ENCODE results near the gene MARCHF4.
"Not testable (repeated sequence)": the region's sequence is repeated elsewhere in the genome, so short reads cannot be mapped to it uniquely, and the experiment has no call there.

The MARCHF4 gene

DNA sequence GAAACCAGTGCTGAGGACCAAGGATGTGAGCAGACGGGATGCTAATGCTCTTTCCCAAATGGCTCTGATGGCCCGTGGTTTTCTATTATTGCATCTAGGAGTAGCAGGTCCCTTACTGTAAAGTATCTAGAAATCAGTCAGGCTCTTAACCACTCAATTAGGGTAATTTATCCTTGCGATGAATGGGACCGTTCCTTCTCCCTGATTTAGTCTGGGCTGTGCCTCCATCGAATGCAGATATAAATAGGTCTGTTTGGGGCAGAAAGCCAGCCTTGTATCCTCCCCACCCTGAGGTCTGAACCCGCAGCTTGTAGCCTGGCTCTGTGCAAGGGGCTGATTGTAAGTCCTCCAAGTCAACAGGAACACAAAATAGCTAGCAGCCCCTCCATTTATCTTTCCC, 30.5 kb upstream of the MARCHF4 start:
- H3K4me3 Mint-ChIP-seq: no peak overlapping the region

DNA sequence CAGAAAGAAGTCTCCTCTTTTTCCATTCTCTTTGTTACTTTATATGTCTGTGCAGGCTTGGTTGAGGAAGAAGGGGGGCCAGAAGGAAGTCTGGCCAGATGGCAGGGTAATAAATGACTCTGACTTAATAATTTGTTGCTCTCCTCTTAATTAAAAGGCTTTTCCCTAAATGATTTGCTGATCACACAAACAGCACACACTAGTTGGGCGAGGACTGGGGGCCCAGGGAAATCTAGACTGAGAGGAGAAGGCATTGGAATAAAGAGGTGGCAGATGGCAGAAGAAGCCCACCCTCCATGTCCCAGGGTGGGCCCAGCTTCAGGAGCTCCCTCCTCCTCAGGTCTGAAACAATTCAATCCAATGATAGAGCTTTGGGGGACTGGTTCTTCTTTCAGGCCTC, 27.3 kb upstream of the MARCHF4 start:
- Mint-ChIP-seq H3K4me1 (no peaks in the 10 kb centered on the region), H3K4me3 (no peak overlapping the region), H3K9me3 (no peaks in the 10 kb centered on the region), H3K36me3 (no peaks in the 10 kb centered on the region), H3K27me3 (peaks cover 17% of the 10 kb centered on the region), H3K27ac (no peak overlapping the region)
- ATAC-seq: no peak

More for the DNA sequence above, 30.5 kb upstream of the MARCHF4 start:
- no peaks in the 10 kb centered on the region for H3K4me1 Mint-ChIP-seq
- H3K9me3 Mint-ChIP-seq: no peaks in the 10 kb centered on the region
- H3K27me3 Mint-ChIP-seq: no peaks in the 10 kb centered on the region
- no peak for ATAC-seq
- no peaks in the 10 kb centered on the region for H3K36me3 Mint-ChIP-seq
- H3K27ac Mint-ChIP-seq: no peak overlapping the region

DNA sequence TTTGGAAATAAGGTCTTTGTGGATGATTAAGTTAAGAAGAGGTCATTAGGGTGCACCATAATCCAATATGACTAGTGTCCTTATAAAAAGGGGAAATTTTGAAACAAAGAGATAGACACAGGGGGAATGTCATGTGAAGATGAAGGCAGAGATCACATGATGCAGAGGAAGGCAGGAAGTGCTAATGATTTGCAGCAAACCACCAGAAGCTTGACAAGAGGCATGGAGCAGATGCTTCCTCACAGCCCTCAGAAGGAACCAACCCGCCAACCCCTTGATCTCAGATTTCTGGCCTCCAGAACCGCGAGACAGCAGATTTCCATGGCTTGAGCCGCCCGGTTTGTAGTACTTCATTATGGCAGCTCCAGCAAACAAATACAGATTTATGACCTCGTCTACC, 22.6 kb upstream of the MARCHF4 start:
- Mint-ChIP-seq H3K4me1 (no peaks in the 10 kb centered on the region), H3K9me3 (no peaks in the 10 kb centered on the region), H3K4me3 (no peak overlapping the region), H3K27me3 (peaks cover 33% of the 10 kb centered on the region), H3K36me3 (no peaks in the 10 kb centered on the region), H3K27ac (no peak overlapping the region)
- no peak for ATAC-seq

DNA sequence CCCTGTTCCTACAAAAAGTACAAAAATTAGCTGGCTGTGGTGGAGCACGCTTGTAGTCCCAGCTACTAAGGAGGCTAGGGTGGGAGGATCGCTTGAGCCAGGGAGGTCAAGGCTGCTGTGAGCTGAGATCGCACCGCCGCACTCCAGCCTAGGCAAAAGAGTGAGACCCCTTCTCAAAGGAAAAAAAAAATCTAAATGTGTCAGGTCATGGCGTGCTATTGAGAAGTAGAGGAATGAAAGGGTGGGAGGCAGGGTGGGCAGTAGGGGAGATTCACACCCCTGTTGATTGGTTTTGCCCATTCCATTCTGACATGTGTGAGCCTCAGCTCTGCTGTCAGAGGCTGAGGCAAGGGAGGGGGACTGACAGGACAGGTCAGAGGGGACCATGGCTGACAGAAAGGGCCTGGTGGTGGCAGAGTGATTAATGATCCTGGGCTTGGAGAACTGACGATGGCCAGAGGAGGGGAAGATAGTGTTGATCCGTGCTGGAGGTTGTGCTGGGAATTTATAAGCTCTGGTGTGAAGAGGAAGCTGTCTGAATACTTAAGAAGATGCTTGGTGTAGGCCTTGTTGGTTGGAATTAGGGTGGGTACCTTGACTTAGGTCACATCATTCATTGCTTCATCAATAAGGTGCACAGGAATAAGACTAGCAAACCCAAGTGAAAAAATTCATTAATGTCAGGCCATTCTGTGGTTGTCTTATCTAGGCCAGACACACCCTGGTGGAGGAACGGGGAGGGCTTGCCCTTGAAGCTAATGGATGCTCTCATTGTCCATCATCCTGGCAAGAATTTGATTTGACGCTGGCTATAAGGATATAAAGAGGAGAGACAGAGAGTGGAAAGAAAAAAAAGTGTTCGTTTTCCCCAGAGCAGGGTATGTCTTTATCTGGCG, 20.9 kb upstream of the MARCHF4 start:
- H3K27ac Mint-ChIP-seq: no peak overlapping the region
- H3K27me3 Mint-ChIP-seq: peaks cover 33% of the 10 kb centered on the region
- peaks cover 7% of the 10 kb centered on the region for H3K4me1 Mint-ChIP-seq
- H3K36me3 Mint-ChIP-seq: no peaks in the 10 kb centered on the region
- ATAC-seq: no peak
- H3K9me3 Mint-ChIP-seq: no peaks in the 10 kb centered on the region
- no peak overlapping the region for H3K4me3 Mint-ChIP-seq

DNA sequence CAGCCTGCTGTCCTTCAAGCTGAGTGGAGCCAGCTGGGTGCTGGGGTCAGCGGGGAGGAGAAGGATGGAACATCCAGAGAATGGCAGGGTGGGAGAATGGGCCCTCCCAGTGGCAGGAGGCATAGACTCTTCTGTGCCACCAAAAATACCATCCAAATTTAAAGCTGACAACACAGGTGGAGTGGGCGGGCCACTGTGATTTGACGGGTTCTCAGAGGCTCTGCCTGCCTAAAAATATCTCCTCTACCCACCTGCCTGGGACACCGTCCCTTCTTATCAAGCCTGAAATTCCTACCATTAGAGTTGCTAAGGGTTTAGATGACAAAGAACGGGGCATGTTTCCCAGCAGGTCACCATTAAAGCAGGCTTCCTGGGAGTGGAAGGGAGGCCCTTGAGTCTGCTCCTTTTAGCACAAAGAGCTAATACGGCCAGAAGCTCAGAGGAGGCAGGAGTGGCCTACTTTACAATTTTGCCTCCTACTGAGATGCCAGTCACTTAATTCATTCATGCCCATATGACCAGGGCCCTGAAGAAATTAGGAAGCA, 19.8 kb upstream of the MARCHF4 start:
- ATAC-seq: no peak
- Mint-ChIP-seq H3K27me3 (peaks cover 33% of the 10 kb centered on the region), H3K36me3 (no peaks in the 10 kb centered on the region), H3K4me3 (no peak overlapping the region), H3K27ac (no peak overlapping the region), H3K4me1 (peaks cover 7% of the 10 kb centered on the region), H3K9me3 (no peaks in the 10 kb centered on the region)

DNA sequence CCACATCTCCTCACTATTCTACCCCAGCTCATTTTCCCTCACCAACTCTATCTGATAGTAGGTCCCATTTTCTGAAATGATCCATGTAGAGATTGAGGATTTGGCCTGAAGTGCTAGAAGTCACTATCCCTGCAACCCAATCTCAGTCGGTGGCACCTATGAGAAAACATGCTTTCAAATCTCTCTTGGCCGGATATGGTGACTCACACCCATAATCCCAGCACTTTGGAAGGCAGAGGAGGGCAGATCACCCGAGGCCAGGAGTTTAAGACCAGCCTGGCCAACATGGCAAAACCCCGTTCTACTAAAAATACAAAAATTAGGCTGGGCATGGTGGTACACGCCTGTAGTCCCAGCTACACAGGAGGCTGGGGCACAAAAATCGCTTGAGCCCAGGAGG, 19.1 kb upstream of the MARCHF4 start:
- Mint-ChIP-seq H3K27ac (no peak overlapping the region), H3K36me3 (no peaks in the 10 kb centered on the region), H3K4me3 (no peak overlapping the region), H3K4me1 (peaks cover 7% of the 10 kb centered on the region), H3K9me3 (no peaks in the 10 kb centered on the region), H3K27me3 (peaks cover 32% of the 10 kb centered on the region)
- no peak for ATAC-seq

DNA sequence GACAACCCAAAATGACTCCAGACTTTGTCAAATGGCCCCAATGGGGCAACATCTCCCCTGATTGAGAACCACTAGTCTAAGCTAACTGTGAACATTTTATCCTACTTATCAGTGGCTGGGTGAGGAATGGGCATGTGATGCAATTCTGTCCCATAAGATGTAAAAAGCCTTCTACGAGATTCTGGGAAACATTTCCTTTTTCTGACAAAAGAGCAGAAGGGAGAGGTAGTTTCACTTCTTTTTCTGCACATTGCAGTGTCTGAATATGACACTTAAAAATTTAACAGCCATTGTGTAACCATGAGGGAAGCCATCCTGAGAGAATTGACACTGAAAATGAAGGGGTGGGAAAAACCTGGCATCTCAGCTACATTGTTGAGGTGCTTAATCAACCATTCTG, 17.3 kb upstream of the MARCHF4 start:
- peaks cover 7% of the 10 kb centered on the region for H3K4me1 Mint-ChIP-seq
- H3K27me3 Mint-ChIP-seq: peaks cover 30% of the 10 kb centered on the region
- ATAC-seq: no peak
- H3K27ac Mint-ChIP-seq: no peak overlapping the region
- no peaks in the 10 kb centered on the region for H3K36me3 Mint-ChIP-seq
- no peaks in the 10 kb centered on the region for H3K9me3 Mint-ChIP-seq
- H3K4me3 Mint-ChIP-seq: no peak overlapping the region

DNA sequence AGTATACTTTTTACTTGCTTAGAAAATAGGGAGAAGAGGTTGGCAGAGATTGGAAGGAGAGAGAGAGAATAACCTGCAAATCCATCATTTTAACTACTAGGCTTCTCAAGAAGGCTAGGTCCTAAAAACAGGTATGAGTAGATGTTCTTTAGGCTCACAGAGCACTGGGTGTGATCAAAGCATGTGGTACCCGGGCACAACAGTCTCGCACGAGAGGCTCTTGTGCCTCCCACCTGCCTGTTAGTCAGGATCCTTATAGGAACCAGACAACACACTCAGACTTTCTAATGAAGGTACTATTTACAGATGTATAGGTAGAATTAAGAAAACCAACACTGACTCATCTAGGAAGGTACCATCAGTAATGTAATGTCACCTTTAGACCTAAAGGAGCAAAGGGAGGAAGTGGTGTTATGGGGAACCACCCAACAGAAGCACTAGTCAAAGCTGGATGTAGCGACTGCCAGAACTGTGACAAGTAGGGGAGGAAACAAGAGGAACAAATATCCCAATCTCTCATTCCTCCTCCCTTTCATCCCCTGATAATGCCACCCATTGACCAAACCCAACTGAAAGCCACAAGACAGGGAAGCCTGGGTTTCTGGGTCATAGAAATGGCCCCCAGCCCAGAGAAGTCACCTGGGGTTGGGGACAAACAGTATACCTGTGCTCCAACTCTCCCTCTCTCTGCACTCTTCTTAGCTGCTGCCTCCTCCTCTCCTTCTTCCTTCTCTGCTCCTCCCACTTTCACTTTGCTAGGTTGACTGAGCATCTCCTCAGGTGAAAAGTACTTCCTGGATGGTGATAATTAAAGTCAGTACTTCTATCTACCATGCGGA, 16.0 kb upstream of the MARCHF4 start:
- Mint-ChIP-seq H3K4me3 (no peak overlapping the region), H3K27ac (no peak overlapping the region), H3K36me3 (no peaks in the 10 kb centered on the region), H3K9me3 (no peaks in the 10 kb centered on the region), H3K27me3 (peaks cover 23% of the 10 kb centered on the region), H3K4me1 (peaks cover 7% of the 10 kb centered on the region)
- peak; percentile 76 for ATAC-seq

DNA sequence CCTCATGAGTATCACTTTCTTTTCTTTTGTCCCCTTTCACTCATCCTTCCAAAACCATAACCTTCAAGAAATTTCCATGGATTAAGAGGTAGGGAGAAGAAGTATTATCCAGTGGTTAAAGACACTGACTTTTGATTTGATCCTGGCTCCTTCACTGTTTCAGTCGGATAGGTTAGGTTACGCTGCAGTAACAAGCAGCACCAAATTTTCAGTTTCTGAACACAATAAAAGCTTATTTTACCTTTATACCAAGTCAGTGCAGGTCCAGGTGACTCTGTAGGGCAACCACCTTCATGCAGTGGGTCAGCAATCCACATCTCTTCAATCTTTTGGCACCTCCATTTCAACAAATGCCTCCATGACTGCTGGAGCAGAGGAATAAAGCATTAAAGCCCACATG, 15.0 kb upstream of the MARCHF4 start:
- peaks cover 15% of the 10 kb centered on the region for H3K27me3 Mint-ChIP-seq
- no peak overlapping the region for H3K4me3 Mint-ChIP-seq
- peaks cover 7% of the 10 kb centered on the region for H3K4me1 Mint-ChIP-seq
- no peak overlapping the region for H3K27ac Mint-ChIP-seq
- no peaks in the 10 kb centered on the region for H3K9me3 Mint-ChIP-seq
- no peaks in the 10 kb centered on the region for H3K36me3 Mint-ChIP-seq
- no peak for ATAC-seq

DNA sequence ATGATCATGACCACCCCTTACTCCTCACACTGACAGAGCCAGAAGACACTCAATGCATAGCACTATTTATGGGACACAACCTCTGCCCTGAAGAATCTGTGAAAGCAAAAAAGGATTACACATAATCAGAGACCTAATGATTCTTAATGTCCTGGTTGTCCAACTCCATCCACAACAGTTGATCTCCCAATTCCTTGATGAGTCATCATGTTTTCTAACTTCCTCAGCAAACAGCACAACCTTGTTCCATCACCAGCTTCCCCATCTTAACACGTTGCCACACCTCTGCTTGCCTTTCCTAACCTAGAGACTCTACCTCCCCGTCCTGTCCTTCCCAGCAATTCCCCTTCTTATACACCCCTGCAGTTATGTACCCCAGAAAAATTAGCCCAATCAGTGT, 13.2 kb upstream of the MARCHF4 start:
- H3K9me3 Mint-ChIP-seq: no peaks in the 10 kb centered on the region
- no peak overlapping the region for H3K4me3 Mint-ChIP-seq
- H3K27ac Mint-ChIP-seq: no peak overlapping the region
- peaks cover 7% of the 10 kb centered on the region for H3K4me1 Mint-ChIP-seq
- H3K27me3 Mint-ChIP-seq: peaks cover 15% of the 10 kb centered on the region
- no peak for ATAC-seq
- H3K36me3 Mint-ChIP-seq: no peaks in the 10 kb centered on the region

DNA sequence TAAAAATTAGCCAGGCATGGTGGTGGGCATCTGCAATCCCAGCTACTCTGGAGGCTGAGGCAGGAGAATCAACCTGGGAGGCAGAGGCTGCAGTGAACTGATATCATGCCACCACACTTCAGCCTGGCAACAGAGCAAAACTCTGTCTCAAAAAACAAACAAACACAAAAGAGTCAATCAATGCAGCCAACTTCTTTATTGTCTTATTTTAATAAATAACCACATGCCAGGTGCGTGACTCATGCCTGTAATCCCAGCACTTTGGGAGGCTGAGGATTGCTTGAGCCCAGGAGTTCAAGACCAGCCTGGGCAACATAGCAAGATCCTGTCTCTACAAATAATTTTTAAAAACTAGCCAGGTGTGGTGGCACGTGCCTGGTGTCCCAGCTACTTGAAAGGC, 12.1 kb upstream of the MARCHF4 start:
- not testable (repeated sequence) for ATAC-seq, H3K36me3 Mint-ChIP-seq, H3K9me3 Mint-ChIP-seq, H3K4me3 Mint-ChIP-seq, H3K4me1 Mint-ChIP-seq, H3K27ac Mint-ChIP-seq
- peaks cover 19% of the 10 kb centered on the region for H3K27me3 Mint-ChIP-seq

DNA sequence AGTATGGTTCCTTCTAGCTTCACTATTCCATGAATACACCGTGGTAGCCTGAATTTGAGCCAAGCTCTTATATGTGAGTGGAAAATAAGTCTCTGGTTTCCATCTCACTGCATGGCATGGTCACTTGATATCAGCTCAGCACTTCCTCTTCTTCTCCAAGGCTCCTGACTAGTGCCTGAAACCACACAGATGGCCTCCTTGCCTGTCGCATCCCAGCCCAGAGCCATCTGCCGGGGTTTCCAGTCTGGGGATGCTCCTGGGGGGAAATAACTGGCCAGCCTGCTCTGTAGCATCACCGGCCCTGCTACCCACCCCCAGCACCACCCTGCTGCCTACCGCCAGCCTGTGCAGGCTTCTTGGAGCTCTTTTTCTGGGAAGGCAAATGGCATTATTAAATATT, 7.7 kb upstream of the MARCHF4 start:
- H3K4me3 Mint-ChIP-seq: no peak overlapping the region
- H3K36me3 Mint-ChIP-seq: no peaks in the 10 kb centered on the region
- no peak for ATAC-seq
- no peaks in the 10 kb centered on the region for H3K4me1 Mint-ChIP-seq
- peaks cover 29% of the 10 kb centered on the region for H3K27me3 Mint-ChIP-seq
- H3K9me3 Mint-ChIP-seq: no peaks in the 10 kb centered on the region
- no peak overlapping the region for H3K27ac Mint-ChIP-seq

DNA sequence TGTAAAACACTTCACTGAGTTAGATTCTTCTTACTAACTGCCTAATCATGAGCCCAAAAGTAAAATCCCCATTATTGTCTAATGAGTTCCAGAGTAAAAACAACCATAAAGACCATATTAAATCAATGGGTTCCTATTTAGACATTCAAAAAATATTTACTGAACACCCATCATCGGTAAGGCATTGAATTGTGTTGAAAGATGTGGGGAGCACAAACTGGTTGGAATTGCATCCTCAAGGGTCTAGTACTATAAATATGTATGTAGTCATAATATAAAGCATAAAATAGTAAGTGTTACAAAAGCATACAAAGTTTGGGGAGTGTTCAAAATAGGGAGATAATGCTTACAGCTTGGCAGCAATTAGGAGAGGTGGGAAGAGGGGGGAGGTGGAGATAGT, 3.0 kb upstream of the MARCHF4 start:
- no peak for ATAC-seq
- H3K27ac Mint-ChIP-seq: no peak overlapping the region
- peaks cover 14% of the 10 kb centered on the region for H3K4me1 Mint-ChIP-seq
- no peaks in the 10 kb centered on the region for H3K36me3 Mint-ChIP-seq
- peaks cover 5% of the 10 kb centered on the region for H3K9me3 Mint-ChIP-seq
- H3K4me3 Mint-ChIP-seq: no peak overlapping the region
- peaks cover 71% of the 10 kb centered on the region for H3K27me3 Mint-ChIP-seq

DNA sequence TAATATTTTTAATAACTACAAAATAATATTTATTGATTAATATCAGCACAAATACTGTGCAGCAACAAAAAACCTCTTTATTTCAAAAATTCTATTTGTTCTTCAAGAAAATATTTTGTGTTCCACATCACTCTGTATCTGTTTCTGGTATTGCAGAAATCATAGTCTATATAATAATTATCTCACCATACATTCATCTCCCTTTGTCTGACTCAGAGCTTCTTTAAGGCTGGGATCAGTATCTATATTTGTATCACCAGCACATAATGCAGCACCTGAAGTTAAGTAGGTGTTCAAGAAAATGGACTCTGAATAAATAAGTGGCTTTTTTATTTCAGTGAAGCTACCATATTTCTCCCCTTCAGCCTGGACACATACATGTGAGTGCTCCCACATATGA, 1.6 kb upstream of the MARCHF4 start:
- Mint-ChIP-seq H3K27me3 (peaks cover 76% of the 10 kb centered on the region), H3K4me1 (peaks cover 14% of the 10 kb centered on the region), H3K36me3 (no peaks in the 10 kb centered on the region), H3K9me3 (peaks cover 5% of the 10 kb centered on the region), H3K27ac (no peak overlapping the region), H3K4me3 (no peak overlapping the region)
- no peak for ATAC-seq

DNA sequence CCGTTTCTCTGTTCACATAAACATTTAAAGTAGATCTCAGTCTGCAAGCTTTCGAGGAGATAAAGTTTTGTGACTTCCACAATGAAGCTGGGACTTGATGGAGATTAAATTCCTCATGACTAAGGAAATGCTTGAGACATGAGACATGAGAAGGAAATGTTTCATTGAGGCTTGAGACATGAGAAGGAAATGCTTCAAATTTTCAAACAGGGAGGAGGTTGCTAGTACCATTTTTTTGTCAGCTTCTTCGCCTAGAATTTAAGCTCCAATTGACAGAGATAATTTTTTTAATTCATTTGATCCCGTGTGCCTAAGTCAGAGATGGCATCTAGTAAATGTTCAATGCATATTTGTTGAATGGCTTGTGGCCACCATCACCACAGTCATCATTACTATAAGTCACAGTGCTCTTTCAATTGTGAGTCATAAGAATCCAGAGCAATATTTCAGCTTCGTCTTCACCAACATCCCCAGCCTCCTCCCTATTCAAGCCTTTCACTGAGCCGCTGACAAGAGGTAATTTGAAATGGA, 543 bp upstream of the MARCHF4 start:
- Mint-ChIP-seq H3K36me3 (no peaks in the 10 kb centered on the region), H3K4me3 (no peak overlapping the region), H3K27ac (no peak overlapping the region), H3K9me3 (peaks cover 5% of the 10 kb centered on the region), H3K4me1 (peaks cover 14% of the 10 kb centered on the region), H3K27me3 (peaks cover 83% of the 10 kb centered on the region)
- no peak for ATAC-seq

Data from stimulated activated memory B cell treated with anti-CD40 and anti-IgM and Interleukin-4, amounts not matched to agents 10 μg/mL and 1 μg/mL and 100 μg/mL, for 72 hours (primary cell).